GM19372 (cell line): Measurements from ENCODE around the gene SERAC1.

Source experiments
- ATAC-seq: cut with Tn5 transposase; IDR thresholded peaks from one replicate; pipeline ENCODE4 v1.9.1; 2021; ENCODE audit warnings: mild to moderate bottlenecking, low read depth, moderate library complexity; ENCODE audit not compliant: unreplicated experiment

The SERAC1 gene

DNA sequence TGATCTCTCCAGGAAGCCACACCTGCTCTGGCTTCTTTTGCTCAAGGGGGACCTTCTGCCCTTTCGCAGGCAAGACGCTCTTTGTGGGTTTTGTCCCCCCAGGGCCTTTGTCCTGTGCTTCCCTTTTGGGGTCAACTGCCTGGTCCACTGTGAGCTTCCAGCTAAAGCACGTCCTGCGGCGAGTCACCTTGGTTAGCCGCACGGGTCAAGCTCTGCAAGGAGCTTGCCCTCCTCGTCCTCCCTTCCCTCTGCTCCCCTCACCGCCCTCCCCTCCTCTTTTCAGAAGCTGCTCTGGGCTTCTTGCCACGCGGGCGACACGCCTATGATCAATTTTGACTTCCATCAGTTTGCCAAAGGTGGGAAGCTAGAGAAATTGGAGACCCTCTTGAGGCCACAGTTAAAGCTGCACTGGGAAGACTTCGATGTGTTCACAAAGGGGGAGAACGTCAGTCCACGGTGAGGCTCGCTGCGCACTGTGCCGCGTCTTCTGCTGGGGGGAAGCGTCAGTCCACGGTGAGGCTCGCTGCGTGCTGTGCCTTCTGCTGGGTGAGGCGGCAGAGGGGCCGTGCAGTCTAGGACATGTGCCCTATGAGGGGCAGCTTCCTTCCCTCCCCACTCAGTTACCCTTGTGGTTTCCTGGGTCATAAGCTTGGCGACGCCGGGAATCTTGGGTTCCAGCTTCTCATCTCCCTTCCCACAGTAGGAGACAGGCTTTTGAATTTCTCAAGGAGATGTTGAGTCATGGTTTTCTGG, 106.2 kb downstream of the SERAC1 start:
- no peak for ATAC-seq

DNA sequence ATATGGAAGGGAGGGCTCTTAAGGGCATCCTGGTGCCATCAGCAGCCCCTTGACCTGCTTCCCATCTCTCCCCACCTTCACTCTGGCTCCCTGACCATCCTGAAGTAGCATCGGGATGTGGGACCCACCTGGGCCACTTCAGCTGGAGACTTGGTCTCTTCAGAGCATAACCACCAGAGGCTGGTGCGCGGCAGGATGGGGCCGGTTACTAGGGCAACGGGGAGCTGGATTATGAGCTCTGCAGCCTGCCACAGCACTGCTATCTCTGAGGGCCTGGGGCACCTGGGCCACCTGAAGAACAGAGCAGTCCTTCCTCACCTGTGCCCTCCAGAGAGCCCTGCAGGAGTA, 106.7 kb downstream of the SERAC1 start:
- ATAC-seq, result no peak

DNA sequence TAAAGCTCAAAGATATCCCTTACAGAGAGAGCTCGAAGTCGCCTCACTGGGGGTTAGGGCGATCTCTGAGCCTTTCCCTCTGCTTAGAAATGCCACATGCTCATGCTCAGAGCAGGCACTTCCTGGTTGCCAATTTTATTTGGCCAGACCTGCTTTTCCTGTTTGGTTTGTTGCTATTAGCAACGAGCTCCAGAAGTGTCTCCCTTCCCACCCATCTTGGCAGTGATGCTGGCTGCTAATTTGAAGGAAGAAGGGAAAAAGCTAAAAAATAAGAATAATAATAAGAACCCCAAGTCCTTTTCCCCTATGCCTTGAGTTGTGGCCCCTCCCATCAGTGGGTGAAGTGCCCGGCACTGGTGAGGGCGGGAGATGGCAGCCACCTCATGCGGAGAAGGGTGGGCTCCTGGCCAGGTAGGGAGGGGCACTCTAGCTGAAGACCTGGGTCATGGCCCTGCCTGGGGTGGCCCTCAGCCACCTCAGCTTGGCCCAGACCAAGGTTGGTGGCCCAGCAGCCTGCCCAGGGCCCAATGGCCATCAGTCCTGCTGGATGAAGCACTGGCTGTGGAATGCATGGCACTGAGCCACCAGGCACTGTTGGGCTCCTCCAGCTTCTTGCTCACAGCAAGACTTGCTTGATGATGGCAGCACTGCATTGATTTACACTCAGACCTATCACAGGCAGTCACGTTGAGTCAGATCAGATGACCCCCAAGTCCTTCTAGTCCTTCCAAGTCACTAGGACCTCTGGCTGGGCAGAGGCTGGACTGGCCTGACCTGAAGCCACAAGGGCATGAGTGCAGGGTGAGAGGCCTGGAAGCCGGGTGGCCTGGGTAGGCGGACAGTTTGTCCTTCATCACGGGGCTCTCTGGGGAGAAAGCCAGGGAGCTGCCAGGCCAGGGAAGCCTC, 107.4 kb downstream of the SERAC1 start:
- ATAC-seq, result no peak
